Measurements from ENCODE around the gene UTY.
"Not testable (repeated sequence)": the region's sequence is repeated elsewhere in the genome, so short reads cannot be mapped to it uniquely, and the experiment has no call there.

Gene UTY

DNA sequence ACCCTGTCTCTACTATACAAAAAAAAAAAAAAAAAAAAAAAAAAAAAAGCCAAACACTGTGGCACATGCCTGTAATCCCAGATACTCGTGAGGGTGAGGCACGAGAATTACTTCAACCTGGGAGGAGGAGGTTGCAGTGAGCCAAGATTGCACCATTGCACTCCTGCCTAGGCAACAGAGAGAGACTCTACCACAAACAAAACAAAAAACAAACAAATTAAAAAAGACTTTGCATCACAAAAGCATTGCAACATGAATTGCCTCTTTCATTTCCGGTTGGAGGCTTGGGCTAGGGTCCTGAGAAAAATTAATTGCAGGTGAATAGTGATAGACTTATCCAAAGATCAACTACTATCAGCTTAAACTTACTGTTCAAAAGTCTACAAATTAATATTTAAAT is 180.4 kb downstream of the UTY start:
- H3K4me3 ChIP-seq (ENCODE audit: extremely low read depth, insufficient read depth, low read length, poor library complexity, severe bottlenecking) = no peak overlapping the region
- H3K4me1 ChIP-seq (ENCODE audit: control insufficient read depth, insufficient read depth, low read length, poor library complexity, severe bottlenecking) = no peaks in the 10 kb centered on the region
- H3K9me3 ChIP-seq (ENCODE audit: control insufficient read depth, low read length) = no peaks in the 10 kb centered on the region
- H3K27ac ChIP-seq (ENCODE audit: low read depth, low read length, severe bottlenecking) = no peak overlapping the region
- no CpG with 5 or more reads among the region's 3 CpGs for WGBS, 2 experiments (ENCODE audit: insufficient coverage in 2 of 2)
- peaks cover 42% of the 10 kb centered on the region for H3K36me3 ChIP-seq (ENCODE audit: control insufficient read depth, insufficient read depth, low read length)

DNA sequence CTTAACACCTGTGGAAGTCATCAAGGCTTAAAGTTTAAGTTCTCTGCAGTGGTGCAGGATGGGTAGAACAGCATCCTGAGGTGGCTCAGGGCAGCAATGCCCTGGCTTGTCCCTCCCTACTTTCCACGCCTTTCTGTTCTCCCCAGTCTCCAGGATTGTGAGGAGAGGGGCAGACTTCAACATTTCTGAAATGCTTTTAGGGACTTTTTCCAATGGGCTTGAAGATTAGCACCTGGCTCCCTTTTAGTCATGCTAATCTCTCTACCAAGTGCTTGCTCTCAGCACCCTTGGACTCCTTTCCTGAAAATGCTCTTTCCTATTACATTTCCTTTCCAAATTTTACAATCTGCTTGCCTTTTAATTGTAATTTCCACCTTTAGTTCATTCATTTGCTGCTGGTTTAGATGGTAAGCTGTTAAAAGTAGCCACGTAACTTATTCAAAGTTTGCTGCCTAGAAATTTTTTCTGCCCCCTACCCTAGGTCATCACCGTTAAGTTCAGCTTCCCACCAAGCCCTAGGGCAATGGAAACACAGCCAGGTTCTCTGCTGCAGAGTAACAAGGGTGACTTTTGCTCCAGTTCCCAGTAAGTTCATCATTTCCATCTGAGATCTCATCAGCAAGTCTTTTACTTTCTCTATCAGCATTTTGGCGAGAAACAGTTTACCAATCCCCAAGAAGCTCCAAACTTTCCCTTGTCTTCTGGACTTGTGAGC is 183.5 kb downstream of the UTY start:
- H3K4me1 ChIP-seq (ENCODE audit: control insufficient read depth, insufficient read depth, low read length, poor library complexity, severe bottlenecking) = no peaks in the 10 kb centered on the region
- WGBS, 2 experiments (ENCODE audit: insufficient coverage in 2 of 2) = 94% methylated on average over 2 of the region's 4 CpGs; no CpG with 5 or more reads in 1 of the 2 experiments
- H3K36me3 ChIP-seq (ENCODE audit: control insufficient read depth, insufficient read depth, low read length) = peaks cover 50% of the 10 kb centered on the region
- H3K27ac ChIP-seq (ENCODE audit: low read depth, low read length, severe bottlenecking) = no peak overlapping the region
- H3K9me3 ChIP-seq (ENCODE audit: control insufficient read depth, low read length) = no peaks in the 10 kb centered on the region
- H3K4me3 ChIP-seq (ENCODE audit: extremely low read depth, insufficient read depth, low read length, poor library complexity, severe bottlenecking) = no peak overlapping the region

DNA sequence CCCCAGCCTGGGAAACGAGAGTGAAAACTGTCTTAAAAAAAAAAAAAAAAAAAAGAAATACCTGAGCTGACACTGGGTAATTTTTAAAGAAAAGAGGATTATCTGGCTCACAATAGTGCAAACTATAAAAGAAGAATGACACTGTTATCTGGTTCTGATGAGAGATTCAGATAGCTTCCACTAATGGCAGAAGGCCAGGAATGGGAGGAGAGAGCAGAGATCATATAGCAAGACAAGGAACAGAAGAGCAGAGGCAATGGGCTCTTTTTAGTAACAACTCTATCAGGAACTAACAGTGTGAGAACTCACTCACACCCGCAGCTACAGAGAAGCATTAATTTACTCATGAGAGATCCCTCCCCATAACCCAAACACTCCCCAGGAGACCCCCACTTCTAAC is 184.8 kb downstream of the UTY start:
- Histone ChIP-seq H3K36me3 (ENCODE audit: control insufficient read depth, insufficient read depth, low read length) (peaks cover 56% of the 10 kb centered on the region), H3K4me1 (ENCODE audit: control insufficient read depth, insufficient read depth, low read length, poor library complexity, severe bottlenecking) (no peaks in the 10 kb centered on the region), H3K27ac (ENCODE audit: low read depth, low read length, severe bottlenecking) (no peak overlapping the region), H3K4me3 (ENCODE audit: extremely low read depth, insufficient read depth, low read length, poor library complexity, severe bottlenecking) (no peak overlapping the region), H3K9me3 (ENCODE audit: control insufficient read depth, low read length) (no peaks in the 10 kb centered on the region)
- no CpG with 5 or more reads among the region's 2 CpGs for WGBS, 2 experiments (ENCODE audit: insufficient coverage in 2 of 2)

DNA sequence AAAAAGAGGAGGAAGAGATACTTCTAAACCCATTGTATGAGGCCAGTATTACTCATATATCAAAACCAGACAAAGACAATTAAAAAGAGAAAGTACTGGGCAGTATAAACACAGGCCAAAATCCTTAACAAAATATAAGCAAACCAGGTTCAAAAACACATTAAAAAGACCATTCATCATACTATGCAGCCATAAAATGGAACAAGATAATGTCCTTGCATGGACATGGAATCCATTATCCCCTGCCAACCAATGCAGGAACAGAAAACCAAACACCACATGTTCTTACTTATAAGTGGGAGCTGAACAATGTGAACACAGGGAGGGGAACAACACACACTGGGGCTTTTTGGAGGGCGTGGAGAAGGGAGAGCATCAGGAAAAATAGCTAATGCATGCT is 188.6 kb downstream of the UTY start:
- Histone ChIP-seq H3K4me1 (ENCODE audit: control insufficient read depth, insufficient read depth, low read length, poor library complexity, severe bottlenecking) (no peaks in the 10 kb centered on the region), H3K36me3 (ENCODE audit: control insufficient read depth, insufficient read depth, low read length) (peaks cover 53% of the 10 kb centered on the region), H3K9me3 (ENCODE audit: control insufficient read depth, low read length) (no peaks in the 10 kb centered on the region), H3K4me3 (ENCODE audit: extremely low read depth, insufficient read depth, low read length, poor library complexity, severe bottlenecking) (no peak overlapping the region), H3K27ac (ENCODE audit: low read depth, low read length, severe bottlenecking) (no peak overlapping the region)
- WGBS, 2 experiments (ENCODE audit: insufficient coverage in 2 of 2) = no CpG with 5 or more reads among the region's 1 CpG

DNA sequence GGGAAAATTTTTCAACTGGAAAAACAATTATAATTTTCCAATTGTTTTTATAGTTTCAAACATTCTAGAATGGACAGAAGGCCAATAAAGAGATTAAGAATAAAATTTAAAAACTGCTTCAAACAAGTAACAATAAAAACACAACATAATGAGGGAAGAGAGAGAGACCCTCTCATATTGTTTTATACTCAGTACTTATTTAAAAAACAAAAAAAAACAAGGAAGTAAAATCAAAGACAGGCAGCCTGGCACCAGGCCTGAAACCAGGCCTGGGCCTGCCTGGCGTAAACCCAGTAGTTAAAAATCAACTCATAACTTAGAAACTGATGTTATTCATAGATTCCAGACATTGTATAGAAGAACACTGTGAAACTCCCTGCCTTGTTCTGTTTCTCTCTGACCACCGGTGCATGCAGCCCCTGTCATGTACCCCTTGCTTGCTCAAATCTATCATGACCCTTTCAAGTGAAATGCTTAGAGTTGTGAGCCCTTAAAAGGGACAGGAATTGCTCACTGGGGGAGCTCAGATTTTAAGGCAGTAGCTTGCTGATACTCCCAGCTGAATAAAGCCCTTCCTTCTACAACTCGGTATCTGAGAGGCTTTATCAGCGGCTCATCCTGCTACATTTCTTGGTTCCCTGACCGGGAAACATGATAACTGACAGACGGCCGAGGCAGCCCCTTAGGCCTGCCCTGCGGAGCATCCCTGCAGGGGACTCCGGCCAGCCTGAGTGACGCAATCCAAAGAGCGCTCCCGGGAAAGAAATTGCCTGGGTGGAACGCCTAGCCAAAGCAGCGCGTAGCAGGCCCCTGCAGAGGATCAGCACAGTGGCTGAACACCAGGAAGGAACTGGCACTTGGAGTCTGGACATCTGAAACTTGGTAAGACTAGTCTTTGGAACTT is 197.4 kb downstream of the UTY start:
- WGBS, 2 experiments (ENCODE audit: insufficient coverage in 2 of 2) = 64 to 100% methylated on average over 1 to 8 of the region's 15 CpGs
- not testable (repeated sequence) for H3K9me3 ChIP-seq (ENCODE audit: control insufficient read depth, low read length); H3K4me3 ChIP-seq (ENCODE audit: extremely low read depth, insufficient read depth, low read length, poor library complexity, severe bottlenecking); H3K4me1 ChIP-seq (ENCODE audit: control insufficient read depth, insufficient read depth, low read length, poor library complexity, severe bottlenecking); H3K27ac ChIP-seq (ENCODE audit: low read depth, low read length, severe bottlenecking)
- H3K36me3 ChIP-seq (ENCODE audit: control insufficient read depth, insufficient read depth, low read length) = peaks cover 27% of the 10 kb centered on the region

DNA sequence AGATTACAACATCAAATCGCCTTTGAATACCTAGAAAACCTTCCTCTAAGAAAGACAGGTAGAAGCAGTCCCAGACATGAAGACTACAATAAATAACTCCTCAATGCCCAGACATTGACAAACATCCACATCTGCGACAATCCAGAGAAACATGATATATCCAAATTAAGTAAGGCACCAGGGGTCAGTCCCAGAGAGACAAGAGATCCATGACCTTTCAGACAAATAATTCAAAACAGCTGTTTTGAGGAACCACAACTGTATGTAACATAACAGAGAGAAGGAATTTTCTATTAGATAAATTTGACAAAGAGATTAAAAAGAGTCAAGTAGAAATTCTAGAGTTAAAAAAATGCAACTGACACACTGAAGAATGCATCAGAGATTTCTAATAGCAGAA is 200.3 kb downstream of the UTY start:
- H3K27ac ChIP-seq (ENCODE audit: low read depth, low read length, severe bottlenecking) = no peak overlapping the region
- no peak overlapping the region for H3K4me3 ChIP-seq (ENCODE audit: extremely low read depth, insufficient read depth, low read length, poor library complexity, severe bottlenecking)
- no peaks in the 10 kb centered on the region for H3K4me1 ChIP-seq (ENCODE audit: control insufficient read depth, insufficient read depth, low read length, poor library complexity, severe bottlenecking)
- WGBS, 2 experiments (ENCODE audit: insufficient coverage in 2 of 2) = 100% methylated on average over 1 of the region's 2 CpGs; no CpG with 5 or more reads in 1 of the 2 experiments
- no peaks in the 10 kb centered on the region for H3K9me3 ChIP-seq (ENCODE audit: control insufficient read depth, low read length)
- peaks cover 16% of the 10 kb centered on the region for H3K36me3 ChIP-seq (ENCODE audit: control insufficient read depth, insufficient read depth, low read length)

DNA sequence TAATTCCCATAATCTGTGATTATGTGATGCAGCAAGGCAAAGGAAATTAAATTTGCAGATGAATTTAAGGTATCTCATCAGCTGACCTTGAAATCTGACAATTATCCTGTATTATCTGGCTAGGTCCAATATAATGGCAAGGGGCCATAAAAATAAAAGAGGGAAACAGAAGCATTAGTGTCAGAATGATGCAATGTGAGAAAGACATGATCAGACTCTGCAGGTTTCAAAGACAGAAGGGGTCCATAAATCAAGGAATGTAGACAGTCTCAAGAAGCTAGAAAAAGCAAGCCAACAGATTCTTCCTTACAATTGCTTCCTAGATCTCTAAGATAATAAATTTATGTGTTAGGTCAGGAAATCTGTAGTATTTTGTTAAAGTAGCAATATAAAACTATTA is 208.1 kb downstream of the UTY start:
- no peak overlapping the region for H3K27ac ChIP-seq (ENCODE audit: low read depth, low read length, severe bottlenecking)
- no peaks in the 10 kb centered on the region for H3K4me1 ChIP-seq (ENCODE audit: control insufficient read depth, insufficient read depth, low read length, poor library complexity, severe bottlenecking)
- H3K4me3 ChIP-seq (ENCODE audit: extremely low read depth, insufficient read depth, low read length, poor library complexity, severe bottlenecking) = no peak overlapping the region
- peaks cover 34% of the 10 kb centered on the region for H3K36me3 ChIP-seq (ENCODE audit: control insufficient read depth, insufficient read depth, low read length)
- peaks cover 7% of the 10 kb centered on the region for H3K9me3 ChIP-seq (ENCODE audit: control insufficient read depth, low read length)

DNA sequence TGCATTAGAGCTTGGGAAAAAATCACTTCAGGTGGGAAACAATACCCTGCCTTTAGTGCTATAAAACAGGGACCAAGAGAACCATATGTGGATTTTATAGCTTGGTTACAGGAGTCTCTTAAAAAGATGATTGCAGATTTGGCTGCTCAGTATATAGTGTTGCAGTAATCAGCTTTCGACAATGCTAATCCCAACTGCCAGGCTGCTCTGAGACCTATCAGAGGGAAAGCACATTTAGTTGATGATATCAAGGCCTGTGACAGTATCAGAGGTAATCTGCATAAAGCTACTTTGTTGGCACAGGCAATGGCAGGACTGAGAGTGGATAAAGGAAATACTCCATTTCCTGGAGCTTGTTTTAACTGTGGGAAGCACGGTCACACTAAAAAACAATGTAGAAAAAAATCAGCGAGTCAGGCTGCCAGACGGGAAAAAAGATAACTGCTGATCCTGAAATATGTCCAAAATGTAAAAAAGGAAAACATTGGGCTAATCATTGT is 225.8 kb downstream of the UTY start:
- H3K4me3 ChIP-seq (ENCODE audit: extremely low read depth, insufficient read depth, low read length, poor library complexity, severe bottlenecking); H3K9me3 ChIP-seq (ENCODE audit: control insufficient read depth, low read length); H3K4me1 ChIP-seq (ENCODE audit: control insufficient read depth, insufficient read depth, low read length, poor library complexity, severe bottlenecking); H3K36me3 ChIP-seq (ENCODE audit: control insufficient read depth, insufficient read depth, low read length): not testable (repeated sequence)
- WGBS, 2 experiments (ENCODE audit: insufficient coverage in 2 of 2) = 88% methylated on average over 3 of the region's 4 CpGs; no CpG with 5 or more reads in 1 of the 2 experiments
- H3K27ac ChIP-seq (ENCODE audit: low read depth, low read length, severe bottlenecking) = peak overlapping the region; percentile 29

DNA sequence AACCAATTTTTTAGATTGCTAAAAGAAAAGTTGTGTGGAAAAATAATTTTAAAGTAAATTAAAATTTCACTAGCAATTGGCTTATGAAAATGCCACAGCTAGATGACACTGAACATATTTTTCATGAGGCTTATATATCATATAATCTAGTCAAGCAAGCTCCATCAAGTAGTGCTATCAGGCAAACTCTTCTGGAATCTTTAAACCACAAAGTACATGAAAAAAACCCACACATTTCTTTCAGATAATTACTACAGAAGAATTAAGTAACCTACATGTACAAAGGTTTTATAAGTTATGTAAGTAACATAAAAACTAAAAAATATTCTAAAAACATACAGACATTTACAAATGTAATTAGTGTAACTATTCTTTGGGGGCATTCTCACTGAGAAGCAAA is 229.4 kb downstream of the UTY start:
- Histone ChIP-seq H3K27ac (ENCODE audit: low read depth, low read length, severe bottlenecking) (no peak overlapping the region), H3K4me1 (ENCODE audit: control insufficient read depth, insufficient read depth, low read length, poor library complexity, severe bottlenecking) (no peaks in the 10 kb centered on the region), H3K9me3 (ENCODE audit: control insufficient read depth, low read length) (no peaks in the 10 kb centered on the region), H3K36me3 (ENCODE audit: control insufficient read depth, insufficient read depth, low read length) (no peaks in the 10 kb centered on the region), H3K4me3 (ENCODE audit: extremely low read depth, insufficient read depth, low read length, poor library complexity, severe bottlenecking) (no peak overlapping the region)

DNA sequence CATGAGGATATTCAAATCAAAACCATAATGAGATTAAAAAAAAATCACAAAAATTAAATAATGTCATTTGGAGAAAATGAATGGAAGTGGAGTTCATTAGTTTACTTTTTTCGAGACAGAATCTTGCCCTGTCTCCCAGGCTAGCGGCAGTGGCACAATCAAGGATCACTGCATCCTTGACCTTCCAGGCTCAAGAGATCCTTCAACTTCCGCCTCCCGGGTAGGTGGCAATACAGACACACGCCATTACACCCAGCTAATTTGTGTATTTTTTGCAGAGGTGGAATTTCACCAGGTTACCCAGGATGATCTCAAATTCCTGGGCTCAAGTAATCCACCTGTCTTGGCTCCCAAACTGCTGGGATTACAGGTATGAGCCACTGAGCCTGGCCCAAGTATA is 236.1 kb downstream of the UTY start:
- Histone ChIP-seq H3K27ac (ENCODE audit: low read depth, low read length, severe bottlenecking) (no peak overlapping the region), H3K4me3 (ENCODE audit: extremely low read depth, insufficient read depth, low read length, poor library complexity, severe bottlenecking) (no peak overlapping the region), H3K4me1 (ENCODE audit: control insufficient read depth, insufficient read depth, low read length, poor library complexity, severe bottlenecking) (no peaks in the 10 kb centered on the region), H3K36me3 (ENCODE audit: control insufficient read depth, insufficient read depth, low read length) (peaks cover 4% of the 10 kb centered on the region), H3K9me3 (ENCODE audit: control insufficient read depth, low read length) (no peaks in the 10 kb centered on the region)
- WGBS, 2 experiments (ENCODE audit: insufficient coverage in 2 of 2) = no CpG with 5 or more reads among the region's 5 CpGs

DNA sequence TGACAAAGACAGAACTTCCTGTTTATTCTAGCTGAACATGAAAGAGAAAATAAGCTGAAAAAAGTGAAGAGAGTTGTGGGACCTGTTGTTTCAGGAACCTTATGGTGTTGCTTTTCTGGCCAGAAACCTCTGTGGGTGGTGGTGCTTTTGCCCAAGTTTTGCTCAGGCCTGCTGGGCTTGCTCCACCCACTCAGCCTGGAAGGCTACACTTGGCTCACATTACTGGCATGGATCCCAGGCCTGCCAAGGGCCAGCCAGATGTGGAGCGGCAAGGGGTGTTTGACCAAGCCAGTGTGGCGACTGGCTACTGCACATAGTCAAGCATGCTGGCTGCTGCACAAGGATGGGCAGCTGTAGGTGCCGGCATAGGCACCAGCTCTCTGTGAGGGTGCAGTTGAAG is 245.9 kb downstream of the UTY start:
- Histone ChIP-seq H3K4me1 (ENCODE audit: control insufficient read depth, insufficient read depth, low read length, poor library complexity, severe bottlenecking) (no peaks in the 10 kb centered on the region), H3K9me3 (ENCODE audit: control insufficient read depth, low read length) (no peaks in the 10 kb centered on the region), H3K4me3 (ENCODE audit: extremely low read depth, insufficient read depth, low read length, poor library complexity, severe bottlenecking) (no peak overlapping the region), H3K27ac (ENCODE audit: low read depth, low read length, severe bottlenecking) (no peak overlapping the region), H3K36me3 (ENCODE audit: control insufficient read depth, insufficient read depth, low read length) (peaks cover 16% of the 10 kb centered on the region)
- 94 to 100% methylated on average over 2 to 3 of the region's 3 CpGs for WGBS, 2 experiments (ENCODE audit: insufficient coverage in 2 of 2)

Measured in mesodermal cell (in vitro differentiated cells).